K562 treated with DMSO at 1 percent for 4 hours (cell line): ENCODE measurements around the gene CXorf51B. TPM values are rescaled to one million over a fixed set of nuclear protein-coding genes. Genes with fewer than 3 reads are reported as not detected.

Source experiments
- total RNA-seq: library from RNA; unstranded; fragments of 300-600 nt; gene quantifications from 2 replicates; pipeline ENCODE4 v1.2.3, GENCODE V29; 2022; ENCODE audit not compliant: insufficient read depth

CXorf51B gene
- total RNA-seq = not detected in 2 replicates

DNA sequence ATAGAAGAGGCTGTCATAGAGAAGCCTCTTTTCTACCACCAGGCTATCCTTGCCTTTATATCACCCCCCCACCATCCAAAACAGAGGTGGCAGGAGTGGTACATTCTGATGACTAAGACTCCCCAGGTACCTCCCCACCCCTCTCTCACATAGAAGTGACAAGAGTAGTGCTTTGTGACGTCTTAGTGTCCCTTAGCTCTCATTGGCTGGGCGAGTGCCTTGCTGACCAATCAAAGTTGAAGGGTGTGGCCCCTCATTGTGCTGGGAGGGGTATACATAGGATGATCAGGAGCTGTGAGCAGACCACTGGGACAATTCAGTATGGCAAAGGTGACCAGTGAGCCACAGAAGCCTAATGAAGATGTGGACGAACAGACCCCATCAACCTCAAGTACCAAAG, at the start of gene CXorf51B:
Gene CXorf51B, plus strand, starts transcription at position 301 of the 400 bp plus-strand sequence. Its CDS starts 21 bp downstream, at position 322.

DNA sequence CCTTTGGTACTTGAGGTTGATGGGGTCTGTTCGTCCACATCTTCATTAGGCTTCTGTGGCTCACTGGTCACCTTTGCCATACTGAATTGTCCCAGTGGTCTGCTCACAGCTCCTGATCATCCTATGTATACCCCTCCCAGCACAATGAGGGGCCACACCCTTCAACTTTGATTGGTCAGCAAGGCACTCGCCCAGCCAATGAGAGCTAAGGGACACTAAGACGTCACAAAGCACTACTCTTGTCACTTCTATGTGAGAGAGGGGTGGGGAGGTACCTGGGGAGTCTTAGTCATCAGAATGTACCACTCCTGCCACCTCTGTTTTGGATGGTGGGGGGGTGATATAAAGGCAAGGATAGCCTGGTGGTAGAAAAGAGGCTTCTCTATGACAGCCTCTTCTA, 5.1 kb downstream of the CXorf51B start, which contains the start of gene CXorf51A:
Gene CXorf51A, minus strand, starts transcription at position 101 of the 400 bp plus-strand sequence. Its CDS starts 21 bp downstream, at position 80.

Other genes starting within 250 kb of the CXorf51B start
- gene CXorf51A, start 5.0 kb downstream of the CXorf51B start, total RNA-seq = not detected in 2 replicates